Muscle layer of colon (tissue), 2 donors: Measurements from ENCODE around the gene ARRB1.
A peak's percentile ranks its signal among the peaks of the same experiment; 100 is the strongest.

Experiments
- H3K27ac ChIP-seq: one replicate; pipeline ENCODE4 v1.7.0; 2013; ENCODE audit warnings: low read depth, mild to moderate bottlenecking, low read length, moderate library complexity
- H3K27me3 ChIP-seq, 2 donors: one replicate each; pipeline ENCODE4 v1.7.0; 2013; ENCODE audit warnings: low read length in 2 of 2, mild to moderate bottlenecking in 2 of 2; ENCODE audit not compliant: insufficient read depth in 2 of 2, control insufficient read depth in 1 of 2
- H3K36me3 ChIP-seq: one replicate; pipeline ENCODE4 v1.7.0; 2013; ENCODE audit warnings: mild to moderate bottlenecking, low read length; ENCODE audit not compliant: insufficient read depth
- H3K4me1 ChIP-seq: one replicate; pipeline ENCODE4 v1.7.0; 2013; ENCODE audit warnings: mild to moderate bottlenecking, low read length; ENCODE audit not compliant: insufficient read depth
- H3K4me3 ChIP-seq, 2 donors: one replicate each; pipeline ENCODE4 v1.7.0; 2013; ENCODE audit warnings: low read length in 2 of 2, low read depth in 1 of 2, mild to moderate bottlenecking in 1 of 2, moderate library complexity in 1 of 2
- H3K9ac ChIP-seq: one replicate; pipeline ENCODE4 v1.7.0; 2013; ENCODE audit warnings: low read length
- H3K9me3 ChIP-seq: one replicate; pipeline ENCODE4 v1.7.0; 2013; ENCODE audit warnings: mild to moderate bottlenecking, low read length
- donor health status: abdominal sarcoma.
- donor health status: Adenocarcinoma of cecum.

ARRB1 gene

DNA sequence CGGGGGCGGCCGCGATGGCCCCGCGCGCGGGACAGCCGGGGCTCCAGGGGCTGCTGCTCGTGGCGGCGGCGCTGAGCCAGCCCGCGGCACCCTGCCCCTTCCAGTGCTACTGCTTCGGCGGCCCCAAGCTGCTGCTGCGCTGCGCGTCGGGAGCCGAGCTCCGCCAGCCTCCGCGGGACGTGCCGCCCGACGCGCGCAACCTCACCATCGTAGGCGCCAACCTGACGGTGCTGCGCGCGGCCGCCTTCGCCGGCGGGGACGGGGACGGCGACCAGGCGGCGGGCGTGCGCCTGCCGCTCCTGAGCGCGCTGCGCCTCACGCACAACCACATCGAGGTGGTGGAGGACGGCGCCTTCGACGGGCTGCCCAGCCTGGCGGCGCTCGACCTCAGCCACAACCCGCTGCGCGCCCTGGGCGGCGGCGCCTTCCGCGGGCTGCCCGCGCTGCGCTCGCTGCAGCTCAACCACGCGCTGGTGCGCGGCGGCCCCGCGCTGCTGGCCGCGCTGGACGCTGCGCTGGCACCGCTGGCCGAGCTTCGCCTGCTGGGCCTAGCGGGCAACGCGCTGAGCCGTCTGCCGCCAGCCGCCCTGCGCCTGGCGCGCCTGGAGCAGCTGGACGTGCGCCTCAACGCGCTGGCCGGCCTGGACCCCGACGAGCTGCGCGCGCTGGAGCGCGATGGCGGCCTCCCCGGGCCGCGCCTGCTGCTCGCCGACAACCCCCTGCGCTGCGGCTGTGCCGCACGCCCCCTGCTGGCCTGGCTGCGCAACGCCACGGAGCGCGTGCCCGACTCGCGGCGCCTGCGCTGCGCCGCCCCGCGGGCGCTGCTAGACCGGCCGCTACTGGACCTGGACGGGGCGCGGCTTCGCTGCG, 110.2 kb downstream of the ARRB1 start:
- Histone ChIP-seq H3K27ac (no peak overlapping the region), H3K36me3 (no peaks in the 10 kb centered on the region), H3K27me3 (peaks cover 23 to 29% of the 10 kb centered on the region in 2 donors), H3K4me3 (peak overlapping the region in 1 of 2 donors; percentile 27), H3K9me3 (no peaks in the 10 kb centered on the region), H3K9ac (no peak overlapping the region), H3K4me1 (peaks cover 8% of the 10 kb centered on the region)

DNA sequence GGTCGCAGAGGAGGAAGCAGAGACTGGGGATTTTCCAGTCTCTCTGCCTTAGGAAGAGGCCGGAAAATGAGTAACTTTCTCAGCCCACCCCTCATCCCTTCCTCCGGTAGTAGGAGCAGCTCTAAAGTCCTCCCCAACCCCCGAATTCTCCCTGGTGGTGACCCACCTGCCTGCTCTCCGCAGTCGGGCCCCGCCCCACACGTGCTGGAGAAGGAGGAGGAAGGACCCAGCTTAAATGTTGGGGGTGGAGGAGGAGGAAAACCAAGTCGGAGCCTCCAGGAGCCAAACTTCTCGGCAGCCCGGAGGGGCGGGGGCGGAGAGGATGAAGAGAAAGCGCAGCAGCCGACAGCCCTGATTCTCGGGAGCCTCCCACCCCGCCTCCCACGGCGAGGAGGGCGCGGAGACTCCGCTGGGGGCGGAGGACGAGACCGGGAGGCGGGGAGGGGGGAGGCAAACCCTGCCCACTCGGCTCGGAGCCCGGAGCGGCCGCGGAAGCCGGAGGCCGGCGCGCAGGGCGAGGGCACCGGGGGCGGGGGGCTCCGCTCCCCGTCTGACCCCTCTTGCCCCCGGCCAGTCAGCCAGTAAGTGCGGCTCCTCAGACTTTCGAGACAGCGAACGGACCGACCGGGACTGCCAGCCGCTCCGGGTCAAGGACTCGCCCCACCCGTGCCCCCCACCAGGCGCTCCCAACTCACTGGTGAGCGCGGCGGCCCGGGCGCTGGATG, 111.0 kb downstream of the ARRB1 start, which contains the start of gene TPBGL:
TPBGL (plus strand) TSS at position 464 of the 725 bp plus-strand sequence. CDS start 276 bp downstream, outside the sequence.
- Histone ChIP-seq H3K36me3 (no peaks in the 10 kb centered on the region), H3K9ac (no peak within 1 kb of the TSS), H3K27ac (no peak within 1 kb of the TSS), H3K4me3 (peak within 1 kb of the TSS; percentile 21 to 27), H3K9me3 (no peaks in the 10 kb centered on the region), H3K27me3 (peaks cover 23 to 29% of the 10 kb centered on the region in 2 donors), H3K4me1 (peaks cover 3% of the 10 kb centered on the region)

DNA sequence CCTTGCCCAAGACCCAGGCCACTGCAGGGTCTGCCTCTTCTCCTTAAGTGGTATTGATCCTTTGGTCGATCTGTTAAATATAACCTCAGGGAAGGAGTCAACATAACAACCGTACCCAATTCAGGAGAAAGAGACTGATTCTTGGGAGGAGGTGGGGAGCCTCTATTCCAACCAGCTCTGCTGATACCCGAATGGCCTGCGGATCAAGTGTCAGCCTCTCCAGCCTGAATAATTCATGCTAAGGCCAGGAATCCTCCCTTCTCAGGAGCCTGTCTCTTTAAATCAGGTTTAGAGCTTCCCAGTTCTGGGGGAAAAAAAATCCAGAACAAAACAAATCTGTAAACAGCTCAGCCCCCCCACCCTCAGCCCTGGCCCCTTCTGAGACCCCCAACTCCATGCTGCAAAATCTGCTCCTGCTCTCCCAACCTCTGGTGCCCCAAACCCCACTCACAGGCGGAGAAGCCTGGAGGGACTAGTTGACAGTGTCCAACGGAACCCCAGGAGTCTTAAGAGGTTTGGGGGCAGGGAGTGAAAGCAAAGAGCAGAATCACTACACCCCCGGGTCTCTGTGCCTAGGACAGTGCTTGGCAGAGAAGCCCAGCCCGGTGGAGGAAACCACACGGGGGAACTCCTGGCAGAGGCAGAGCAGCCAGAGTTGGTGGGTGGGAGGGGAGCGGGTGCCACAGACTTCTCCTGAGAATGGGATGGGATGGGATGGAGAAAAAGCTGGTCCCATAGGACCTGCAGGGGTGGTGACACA, 111.8 kb downstream of the ARRB1 start:
- Histone ChIP-seq H3K9ac (no peak overlapping the region), H3K27me3 (peaks cover 23 to 29% of the 10 kb centered on the region in 2 donors), H3K27ac (no peak overlapping the region), H3K36me3 (no peaks in the 10 kb centered on the region), H3K4me3 (no peak overlapping the region), H3K9me3 (no peaks in the 10 kb centered on the region), H3K4me1 (peaks cover 3% of the 10 kb centered on the region)

DNA sequence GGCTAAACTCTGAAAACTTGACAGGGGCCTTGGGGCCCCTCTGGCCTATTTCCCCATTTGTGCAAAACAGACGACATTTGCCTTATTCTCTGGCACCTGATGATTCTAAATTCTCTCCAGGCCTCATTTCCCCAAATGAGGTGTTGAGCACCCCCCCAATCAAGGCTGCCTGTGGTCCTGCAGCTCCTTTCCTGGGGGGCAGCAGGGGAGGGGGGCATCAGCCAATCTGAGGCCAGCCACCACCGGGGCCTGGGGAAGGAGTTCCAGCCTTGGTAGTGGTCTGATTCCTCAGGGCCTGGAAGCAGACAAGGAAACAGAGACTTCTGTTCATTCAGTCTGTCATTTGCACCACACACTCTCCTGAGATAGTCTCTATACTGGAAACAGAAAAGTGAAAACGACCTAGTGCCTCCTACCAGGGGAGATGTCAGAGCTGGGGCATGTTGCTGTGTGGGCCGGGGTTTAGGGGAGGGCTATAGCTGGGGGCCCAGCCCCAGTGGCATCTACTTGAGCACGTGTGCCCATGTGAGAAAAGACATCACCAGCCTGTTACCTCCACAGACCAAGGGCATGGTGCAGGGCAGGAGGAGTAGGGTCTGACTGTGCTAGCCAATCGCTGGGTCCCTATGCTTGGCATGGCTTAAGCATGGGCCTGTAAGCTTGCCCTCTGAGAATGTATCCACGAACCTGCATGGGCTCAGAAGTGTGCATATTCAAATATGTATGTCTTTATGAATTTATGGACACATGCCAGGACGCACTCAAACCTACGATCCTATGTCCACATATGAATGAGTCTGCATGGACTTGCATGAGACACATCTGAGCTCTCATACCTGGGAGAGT, 112.6 kb downstream of the ARRB1 start:
- no peak overlapping the region for H3K27ac ChIP-seq
- peaks cover 23 to 24% of the 10 kb centered on the region in 2 donors for H3K27me3 ChIP-seq
- H3K4me3 ChIP-seq: no peak overlapping the region
- H3K36me3 ChIP-seq: no peaks in the 10 kb centered on the region
- H3K9me3 ChIP-seq: no peaks in the 10 kb centered on the region
- H3K9ac ChIP-seq: no peak overlapping the region
- H3K4me1 ChIP-seq: peaks cover 3% of the 10 kb centered on the region

DNA sequence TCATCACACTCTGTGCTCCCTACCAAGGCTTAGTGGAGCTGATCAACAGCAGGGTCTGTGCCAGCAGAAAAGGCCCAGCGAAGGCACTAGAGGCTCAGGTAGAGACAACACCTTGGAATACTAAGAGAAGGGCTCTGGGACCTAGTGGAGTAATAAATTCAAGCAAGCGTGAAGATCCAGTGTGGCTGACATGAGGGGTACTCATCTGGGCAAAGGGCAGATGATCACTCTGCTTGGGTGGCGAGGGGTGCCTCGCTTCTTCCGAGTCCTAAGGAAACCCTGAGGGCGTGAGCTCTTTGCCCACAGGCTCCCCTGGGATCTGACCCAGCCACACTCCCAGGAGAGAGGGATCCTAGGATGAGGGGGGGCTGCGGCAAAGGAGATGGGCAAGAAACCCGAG, 114.4 kb downstream of the ARRB1 start:
- Histone ChIP-seq H3K4me3 (no peak overlapping the region), H3K36me3 (no peaks in the 10 kb centered on the region), H3K27ac (no peak overlapping the region), H3K9ac (no peak overlapping the region), H3K9me3 (no peaks in the 10 kb centered on the region), H3K27me3 (peaks cover 11 to 16% of the 10 kb centered on the region in 2 donors), H3K4me1 (no peaks in the 10 kb centered on the region)

DNA sequence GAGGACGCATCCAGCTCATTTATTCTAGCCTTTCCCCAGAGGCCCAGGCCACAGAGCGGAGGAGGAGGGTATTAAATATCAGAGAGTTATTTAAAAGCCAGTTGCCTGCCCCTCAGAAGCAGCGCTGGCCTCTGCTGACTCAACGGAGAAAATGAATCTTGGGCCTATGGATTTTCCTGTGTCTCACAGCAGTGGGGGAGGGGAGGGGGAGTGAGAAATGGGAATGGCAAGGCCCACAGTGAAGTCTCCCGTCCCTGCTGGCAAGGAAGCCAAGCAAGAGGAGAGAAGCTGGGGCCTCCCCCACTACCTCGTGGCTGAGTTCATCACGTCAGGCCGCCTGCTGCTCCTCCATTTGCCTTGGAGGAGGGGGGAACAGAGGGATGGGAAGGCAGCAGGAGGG, 115.4 kb downstream of the ARRB1 start:
- H3K4me1 ChIP-seq: no peaks in the 10 kb centered on the region
- no peak overlapping the region for H3K9ac ChIP-seq
- H3K27me3 ChIP-seq: peaks cover 11 to 16% of the 10 kb centered on the region in 2 donors
- H3K4me3 ChIP-seq: no peak overlapping the region
- no peak overlapping the region for H3K27ac ChIP-seq
- no peaks in the 10 kb centered on the region for H3K9me3 ChIP-seq
- H3K36me3 ChIP-seq: no peaks in the 10 kb centered on the region

DNA sequence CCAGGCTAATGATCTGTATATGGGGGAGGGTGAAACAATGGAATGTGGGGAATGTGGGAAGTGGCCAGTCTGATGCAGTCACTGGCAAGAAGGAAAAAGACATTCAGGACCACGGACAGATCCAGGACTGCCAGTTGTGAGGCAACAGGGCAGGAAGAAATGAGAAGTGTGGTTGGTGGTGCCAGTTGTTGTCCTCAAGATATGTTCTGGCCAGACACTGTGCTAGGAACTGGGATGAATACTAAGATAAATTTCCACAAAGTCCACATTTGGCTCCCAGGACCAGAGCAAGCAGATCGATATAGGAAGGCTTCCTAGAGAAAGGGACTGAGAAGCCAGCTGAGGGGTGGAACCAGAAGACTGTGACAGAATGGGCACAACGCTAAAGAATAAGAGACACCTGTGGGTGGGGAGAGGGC, 117.7 kb downstream of the ARRB1 start:
- H3K27ac ChIP-seq: no peak overlapping the region
- no peaks in the 10 kb centered on the region for H3K27me3 ChIP-seq
- no peaks in the 10 kb centered on the region for H3K4me1 ChIP-seq
- H3K36me3 ChIP-seq: no peaks in the 10 kb centered on the region
- no peaks in the 10 kb centered on the region for H3K9me3 ChIP-seq
- no peak overlapping the region for H3K4me3 ChIP-seq
- no peak overlapping the region for H3K9ac ChIP-seq

DNA sequence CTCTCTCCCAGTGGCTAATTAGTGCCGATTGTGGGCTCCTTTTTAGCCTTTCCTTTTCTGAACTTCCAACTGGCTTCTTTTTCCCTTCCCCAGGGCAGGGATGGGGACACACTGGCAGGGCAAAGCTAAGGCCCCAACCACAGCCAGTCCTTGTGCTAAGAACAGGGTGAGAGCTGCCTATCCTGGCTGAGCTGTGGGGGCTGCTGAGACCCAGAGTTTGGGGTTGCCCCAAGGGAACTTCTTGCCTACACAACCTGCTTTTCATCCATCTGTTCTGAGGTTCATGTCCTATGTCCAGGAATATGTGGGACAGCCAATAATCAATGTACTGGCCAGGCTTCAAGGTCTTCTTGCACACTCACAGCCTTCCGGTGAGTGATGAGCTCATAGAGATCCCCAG, 120.8 kb downstream of the ARRB1 start:
- no peaks in the 10 kb centered on the region for H3K36me3 ChIP-seq
- no peak overlapping the region for H3K4me3 ChIP-seq
- H3K9me3 ChIP-seq: no peaks in the 10 kb centered on the region
- H3K27me3 ChIP-seq: no peaks in the 10 kb centered on the region
- no peak overlapping the region for H3K27ac ChIP-seq
- no peak overlapping the region for H3K9ac ChIP-seq
- no peaks in the 10 kb centered on the region for H3K4me1 ChIP-seq

DNA sequence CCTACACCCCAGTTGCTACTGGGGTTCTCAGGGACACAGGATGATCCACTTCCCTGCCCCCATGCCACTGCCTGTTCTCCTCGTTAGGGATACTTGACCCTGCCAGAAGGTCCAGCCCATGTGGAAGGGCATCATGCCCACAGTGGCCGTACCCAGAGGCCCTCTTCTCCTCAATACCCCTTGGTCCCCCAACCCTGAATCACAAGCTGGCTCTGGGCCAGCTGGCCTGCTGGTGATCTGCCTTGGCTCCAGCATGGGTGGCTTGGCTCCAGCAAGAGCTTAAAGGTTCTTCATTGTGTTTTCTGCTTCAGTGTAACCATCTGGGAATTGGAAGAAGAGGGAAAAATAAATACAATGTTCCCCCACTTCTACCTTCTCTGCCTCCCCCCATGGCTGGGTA, 122.0 kb downstream of the ARRB1 start:
- no peaks in the 10 kb centered on the region for H3K4me1 ChIP-seq
- no peaks in the 10 kb centered on the region for H3K27me3 ChIP-seq
- no peaks in the 10 kb centered on the region for H3K36me3 ChIP-seq
- no peak overlapping the region for H3K4me3 ChIP-seq
- H3K9ac ChIP-seq: no peak overlapping the region
- no peaks in the 10 kb centered on the region for H3K9me3 ChIP-seq
- H3K27ac ChIP-seq: no peak overlapping the region

DNA sequence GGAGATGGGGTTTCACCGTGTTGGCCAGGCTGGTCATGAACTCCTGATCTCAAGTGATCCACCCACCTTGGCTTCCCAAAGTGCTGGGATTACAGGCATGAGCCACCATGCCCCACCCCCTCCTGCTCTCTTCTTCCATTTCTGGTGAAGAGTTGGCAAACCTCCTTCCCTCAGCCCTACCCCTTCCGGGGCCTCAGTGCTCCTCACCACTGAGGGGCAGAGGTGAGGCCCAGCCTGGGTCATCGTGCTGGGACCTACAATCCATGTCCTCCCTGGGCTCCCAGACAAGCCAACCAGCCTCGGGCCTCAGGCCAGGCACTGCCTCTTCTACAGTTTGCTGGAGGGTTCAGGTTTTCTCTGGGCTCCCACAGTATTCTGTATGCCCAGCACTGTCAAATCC, 125.7 kb downstream of the ARRB1 start:
- Histone ChIP-seq H3K27ac (no peak overlapping the region), H3K9me3 (no peaks in the 10 kb centered on the region), H3K36me3 (no peaks in the 10 kb centered on the region), H3K4me3 (no peak overlapping the region), H3K4me1 (no peaks in the 10 kb centered on the region), H3K9ac (no peak overlapping the region), H3K27me3 (no peaks in the 10 kb centered on the region)
